ENCODE measurements around the gene OPRM1. TPM values are rescaled to one million over a fixed set of nuclear protein-coding genes. Genes with fewer than 3 reads are reported as not detected.

The OPRM1 gene
- total and polyA plus RNA-seq, 4 donors = not detected

- WGBS = 72% methylated on average over 2 of the region's 2 CpGs
- H3K4me1 ChIP-seq (ENCODE audit: control insufficient read depth in 4 of 4, insufficient read depth in 4 of 4, low read length in 3 of 4) = no peaks in the 10 kb centered on the region
Observed at GRCh38 chr6:154125421-154125820, 86.4 kb downstream of the OPRM1 start.

More at GRCh38 chr6:154125421-154125820, 86.4 kb downstream of the OPRM1 start:
- no peak for DNase-seq (ENCODE audit: low spot score)
- Histone ChIP-seq H3K9ac (ENCODE audit: low read depth in 1 of 2, low read length in 2 of 2) (no peak overlapping the region), H3K27ac (ENCODE audit: low read depth in 1 of 2, low read length in 2 of 2) (no peak overlapping the region), H3K4me3 (ENCODE audit: low read depth in 1 of 3, low read length in 3 of 3) (no peak overlapping the region), H3K9me3 (ENCODE audit: control insufficient read depth in 4 of 4, low read length in 3 of 4) (peaks cover 3 to 12% (median 6%) of the 10 kb centered on the region in 4 donors), H3K36me3 (ENCODE audit: control insufficient read depth in 4 of 4, insufficient read depth in 3 of 4, low read depth in 1 of 4, low read length in 3 of 4) (no peaks in the 10 kb centered on the region), H3K27me3 (ENCODE audit: control insufficient read depth in 4 of 4, insufficient read depth in 4 of 4, low read length in 3 of 4) (no peaks in the 10 kb centered on the region)
- TF ChIP-seq HNF4A (conservative IDR thresholded peaks at IDR 0.05) (no peak), YY1 (IDR thresholded peaks at IDR 0.05) (no peak), RXRA (IDR thresholded peaks at IDR 0.05) (no peak), FOXA2 (IDR thresholded peaks at IDR 0.05) (no peak), ATF3 (IDR thresholded peaks at IDR 0.05) (no peak), MAX (IDR thresholded peaks at IDR 0.05) (no peak), ZBTB33 (IDR thresholded peaks at IDR 0.05) (no peak), HNF4G (IDR thresholded peaks at IDR 0.05) (no peak), RAD21 (IDR thresholded peaks at IDR 0.05) (no peak), SP1 (IDR thresholded peaks at IDR 0.05) (no peak), GABPA (IDR thresholded peaks at IDR 0.05 in 1 of 2, conservative IDR thresholded peaks at IDR 0.05 in 1 of 2) (no peak), EGR1 (IDR thresholded peaks at IDR 0.05; ENCODE audit: low read depth in 2 of 2) (no peak), REST (IDR thresholded peaks at IDR 0.05) (no peak), TAF1 (conservative IDR thresholded peaks at IDR 0.05) (no peak), CTCF (IDR thresholded peaks at IDR 0.05; ENCODE audit: low read depth, low read length, missing input control) (no peak), NR2F2 (IDR thresholded peaks at IDR 0.05) (no peak), JUND (IDR thresholded peaks at IDR 0.05) (no peak), FOXA1 (IDR thresholded peaks at IDR 0.05) (no peak)

Measured in liver (tissue), 9 donors.